Activated T-cell treated with anti-CD3 and anti-CD28 coated beads, Interleukin-2, amount 50 U/mL, for 72 hours (primary cell): ENCODE data around the gene KIF26B. TPM values are rescaled to one million over a fixed set of nuclear protein-coding genes. Genes with fewer than 3 reads are reported as not detected.
"Not testable (repeated sequence)": the region's sequence is repeated elsewhere in the genome, so short reads cannot be mapped to it uniquely, and the experiment has no call there.

Source experiments
- ATAC-seq, 2 donors: fragments of 150-1000 bp; cut with Tn5 transposase; replicated peaks in 1 of 2; 2 replicates each; pipeline ENCODE4 v1.10.0; 2021; ENCODE audit warnings: moderate library complexity in 2 of 2, mild to moderate bottlenecking in 1 of 2
- DNase-seq, 2 donors: peaks; one replicate each; pipeline ENCODE4 v3.0.0; 2021 to 2022; ENCODE audit warnings: mixed read lengths in 1 of 2
- H3K27ac Mint-ChIP-seq: one replicate; pipeline ENCODE4 v1.8.0; 2022; ENCODE audit warnings: mild to moderate bottlenecking, moderate library complexity, mixed read lengths
- H3K27me3 Mint-ChIP-seq: one replicate; pipeline ENCODE4 v1.8.0; 2022; ENCODE audit warnings: low read depth, mixed read lengths
- H3K36me3 Mint-ChIP-seq, 2 donors: one replicate each; pipeline ENCODE4 v1.8.0; 2022; ENCODE audit warnings: mixed read lengths in 2 of 2, mild to moderate bottlenecking in 1 of 2; ENCODE audit not compliant: insufficient read depth in 2 of 2
- H3K4me1 Mint-ChIP-seq: one replicate; pipeline ENCODE4 v1.8.0; 2022; ENCODE audit warnings: low read depth, mixed read lengths
- H3K4me3 Mint-ChIP-seq, 2 donors: one replicate each; pipeline ENCODE4 v1.8.0; 2022; ENCODE audit warnings: mild to moderate bottlenecking in 2 of 2, mixed read lengths in 2 of 2, moderate library complexity in 2 of 2
- H3K9me3 Mint-ChIP-seq, 2 donors: one replicate each; pipeline ENCODE4 v1.8.0; 2022; ENCODE audit warnings: mixed read lengths in 2 of 2
- total RNA-seq, 2 donors: library from RNA; stranded (reverse); gene quantifications; one replicate each; pipeline ENCODE4 v1.2.3, GENCODE V29; 2022

The KIF26B gene
- total RNA-seq, 2 donors from 2014 or later: 0.25 to 0.34 TPM

- no peak for ATAC-seq
- no peaks in the 10 kb centered on the region for H3K36me3 Mint-ChIP-seq
Measured at GRCh38 chr1:245124241-245124640, 30.5 kb upstream of the KIF26B start.

DNA sequence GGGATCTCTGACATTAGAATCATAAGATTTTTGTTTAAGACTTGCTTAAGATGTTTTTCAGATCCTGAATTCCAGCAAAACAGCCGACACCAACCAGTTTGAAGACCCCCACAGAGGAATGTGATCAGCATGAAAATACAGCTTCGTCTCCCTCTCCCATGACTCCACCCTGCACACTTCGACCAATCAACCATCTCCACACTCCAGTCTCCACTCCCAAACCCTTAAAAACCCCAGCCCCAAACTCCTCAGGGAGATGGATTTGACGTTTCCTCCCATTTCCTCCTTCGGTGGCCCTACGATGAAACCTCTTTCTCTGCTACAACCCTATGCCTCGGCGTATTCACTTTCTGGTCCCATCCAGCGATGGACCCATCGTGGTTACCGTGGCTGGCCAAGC lies 30.1 kb upstream of the KIF26B start:
- no peaks in the 10 kb centered on the region for H3K36me3 Mint-ChIP-seq
- H3K4me1 Mint-ChIP-seq: no peaks in the 10 kb centered on the region
- no peak overlapping the region for H3K27ac Mint-ChIP-seq

More at GRCh38 chr1:245124241-245124640, 30.5 kb upstream of the KIF26B start:
- H3K4me1 Mint-ChIP-seq: no peaks in the 10 kb centered on the region
- DNase-seq: no peak
- H3K27me3 Mint-ChIP-seq: no peaks in the 10 kb centered on the region
- H3K27ac Mint-ChIP-seq: no peak overlapping the region
- H3K4me3 Mint-ChIP-seq: no peak overlapping the region
- H3K9me3 Mint-ChIP-seq: no peaks in the 10 kb centered on the region

DNA sequence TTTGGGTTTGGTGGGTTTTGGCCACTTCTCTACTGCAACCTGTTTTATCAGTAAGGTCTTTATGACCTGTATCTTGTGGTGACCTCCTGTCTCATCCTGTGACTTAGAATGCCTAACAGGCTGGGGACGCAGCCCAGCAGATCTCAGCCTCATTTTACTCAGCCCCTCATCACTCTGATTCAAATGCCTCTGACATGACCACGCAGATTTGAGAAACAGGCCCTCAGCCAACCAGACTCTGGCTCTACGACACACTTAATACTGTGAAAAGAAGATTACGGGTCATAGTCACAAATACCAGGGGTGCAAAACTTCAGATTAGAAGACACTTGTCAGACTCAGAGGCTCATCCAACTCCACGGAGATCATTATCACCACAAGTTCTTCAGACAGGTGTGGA lies 28.3 kb upstream of the KIF26B start:
- H3K4me3 Mint-ChIP-seq: no peak overlapping the region
- no peaks in the 10 kb centered on the region for H3K36me3 Mint-ChIP-seq
- H3K9me3 Mint-ChIP-seq: no peaks in the 10 kb centered on the region
- no peak for ATAC-seq
- DNase-seq: no peak
- H3K4me1 Mint-ChIP-seq: no peaks in the 10 kb centered on the region
- H3K27me3 Mint-ChIP-seq: peaks cover 2% of the 10 kb centered on the region
- no peak overlapping the region for H3K27ac Mint-ChIP-seq

More for the DNA sequence above, 30.1 kb upstream of the KIF26B start:
- ATAC-seq: no peak
- no peaks in the 10 kb centered on the region for H3K9me3 Mint-ChIP-seq
- no peak for DNase-seq
- H3K27me3 Mint-ChIP-seq: no peaks in the 10 kb centered on the region
- H3K4me3 Mint-ChIP-seq: no peak overlapping the region

- H3K9me3 Mint-ChIP-seq: no peaks in the 10 kb centered on the region
- DNase-seq: no peak
- peaks cover 9% of the 10 kb centered on the region for H3K27me3 Mint-ChIP-seq
- no peak overlapping the region for H3K4me3 Mint-ChIP-seq
- H3K27ac Mint-ChIP-seq: no peak overlapping the region
- no peaks in the 10 kb centered on the region for H3K4me1 Mint-ChIP-seq
- ATAC-seq: no peak
- no peaks in the 10 kb centered on the region for H3K36me3 Mint-ChIP-seq
Measured at GRCh38 chr1:245128381-245129101, 26.2 kb upstream of the KIF26B start.

DNA sequence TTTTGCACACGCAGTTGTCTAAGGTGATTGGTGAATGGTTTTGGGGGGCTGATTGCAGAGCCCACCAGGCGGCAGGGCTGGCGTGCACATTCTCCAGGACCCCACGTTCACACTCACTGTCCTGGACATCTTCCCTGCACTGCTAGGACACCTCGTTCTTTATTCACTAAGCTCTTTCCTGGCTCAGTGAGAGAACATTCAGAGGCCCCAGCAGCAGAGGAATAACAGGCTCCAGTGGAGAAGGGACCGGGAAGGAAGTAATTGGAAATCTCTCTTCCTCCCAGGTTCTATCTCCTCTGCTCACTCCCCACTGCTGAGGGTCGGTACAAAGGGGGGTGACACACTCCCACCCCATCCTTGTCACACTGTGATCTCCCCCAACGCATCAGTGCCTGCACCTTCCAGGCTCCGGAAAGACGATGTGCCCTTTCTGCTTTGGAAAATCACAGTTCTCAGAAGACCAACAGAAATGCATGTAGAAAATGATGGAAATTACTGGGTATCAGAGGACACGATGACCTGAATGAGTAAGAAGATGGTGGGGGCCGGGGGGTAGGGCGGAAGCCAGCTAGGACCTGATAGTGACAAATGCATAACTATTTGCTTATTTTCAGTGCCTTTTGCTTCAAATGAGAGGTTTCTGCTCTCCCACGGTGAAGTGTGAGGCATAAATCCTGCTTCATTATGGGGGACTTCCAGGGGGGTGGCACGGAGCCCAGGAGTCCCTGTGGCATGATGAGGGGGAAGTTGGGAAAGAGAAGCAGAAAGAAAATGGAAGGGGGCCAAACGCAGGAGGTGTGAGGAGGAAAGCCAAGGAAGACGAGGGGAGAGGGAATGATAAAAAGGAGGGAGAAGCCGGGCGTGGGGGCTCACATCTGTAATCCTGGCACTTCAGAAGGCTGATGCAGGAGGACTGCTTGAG lies 25.2 kb upstream of the KIF26B start:
- DNase-seq (no peak), ATAC-seq (no peak)
- H3K27me3 Mint-ChIP-seq: peaks cover 9% of the 10 kb centered on the region
- H3K36me3 Mint-ChIP-seq: no peaks in the 10 kb centered on the region
- H3K9me3 Mint-ChIP-seq: no peaks in the 10 kb centered on the region
- no peak overlapping the region for H3K27ac Mint-ChIP-seq
- H3K4me1 Mint-ChIP-seq: no peaks in the 10 kb centered on the region
- H3K4me3 Mint-ChIP-seq: no peak overlapping the region

- not testable (repeated sequence) for ATAC-seq, H3K4me1 Mint-ChIP-seq, H3K9me3 Mint-ChIP-seq, H3K4me3 Mint-ChIP-seq, H3K27ac Mint-ChIP-seq, H3K36me3 Mint-ChIP-seq, H3K27me3 Mint-ChIP-seq, DNase-seq
Measured at GRCh38 chr1:245130281-245131025, 24.3 kb upstream of the KIF26B start.

DNA sequence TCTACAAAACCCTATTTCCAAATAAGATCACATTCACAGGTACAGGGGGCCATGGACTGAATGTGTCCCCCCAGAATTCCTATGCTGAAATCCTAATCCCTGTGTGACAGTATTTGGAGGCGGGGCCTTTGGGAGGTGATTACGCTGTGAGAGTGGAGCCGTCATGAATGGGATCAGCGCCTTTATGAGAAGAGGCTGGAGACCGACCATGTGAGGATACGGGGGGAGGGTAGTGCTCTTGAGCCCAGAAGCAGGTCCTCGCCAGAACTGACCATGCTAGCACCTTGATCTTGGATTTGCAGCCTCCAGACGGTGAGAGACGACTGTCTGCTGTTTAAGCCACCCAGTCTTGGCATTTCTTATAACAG lies 23.8 kb upstream of the KIF26B start:
- no peak overlapping the region for H3K27ac Mint-ChIP-seq
- no peak overlapping the region for H3K4me3 Mint-ChIP-seq
- H3K36me3 Mint-ChIP-seq: no peaks in the 10 kb centered on the region
- peaks cover 9% of the 10 kb centered on the region for H3K27me3 Mint-ChIP-seq
- ATAC-seq: no peak
- no peaks in the 10 kb centered on the region for H3K4me1 Mint-ChIP-seq
- H3K9me3 Mint-ChIP-seq: peaks cover 0 to 4% of the 10 kb centered on the region in 2 donors
- DNase-seq: no peak

DNA sequence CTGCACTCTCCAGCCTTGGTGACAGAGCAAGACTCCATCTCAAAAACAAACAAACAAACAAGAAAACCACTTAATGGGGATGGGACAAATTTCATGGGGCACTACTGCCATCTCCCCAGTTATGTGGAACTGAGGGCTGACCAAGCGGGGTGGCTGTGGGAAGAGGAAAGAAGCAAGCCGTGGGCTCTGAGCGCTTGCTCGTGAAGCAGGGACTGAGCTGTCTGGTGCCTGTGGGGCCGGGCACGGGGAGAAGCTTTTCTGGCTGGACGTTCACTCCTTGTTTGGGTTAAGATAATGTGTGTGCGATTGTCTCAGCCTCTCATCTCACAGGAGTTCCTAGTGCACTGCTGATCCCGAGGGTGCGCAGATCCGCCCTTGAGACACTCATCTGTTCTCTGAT lies 22.0 kb upstream of the KIF26B start:
- H3K4me1 Mint-ChIP-seq: no peaks in the 10 kb centered on the region
- no peak overlapping the region for H3K4me3 Mint-ChIP-seq
- H3K36me3 Mint-ChIP-seq: no peaks in the 10 kb centered on the region
- peaks cover 18% of the 10 kb centered on the region for H3K27me3 Mint-ChIP-seq
- H3K27ac Mint-ChIP-seq: no peak overlapping the region
- DNase-seq (no peak), ATAC-seq (no peak)
- peaks cover 0 to 4% of the 10 kb centered on the region in 2 donors for H3K9me3 Mint-ChIP-seq

DNA sequence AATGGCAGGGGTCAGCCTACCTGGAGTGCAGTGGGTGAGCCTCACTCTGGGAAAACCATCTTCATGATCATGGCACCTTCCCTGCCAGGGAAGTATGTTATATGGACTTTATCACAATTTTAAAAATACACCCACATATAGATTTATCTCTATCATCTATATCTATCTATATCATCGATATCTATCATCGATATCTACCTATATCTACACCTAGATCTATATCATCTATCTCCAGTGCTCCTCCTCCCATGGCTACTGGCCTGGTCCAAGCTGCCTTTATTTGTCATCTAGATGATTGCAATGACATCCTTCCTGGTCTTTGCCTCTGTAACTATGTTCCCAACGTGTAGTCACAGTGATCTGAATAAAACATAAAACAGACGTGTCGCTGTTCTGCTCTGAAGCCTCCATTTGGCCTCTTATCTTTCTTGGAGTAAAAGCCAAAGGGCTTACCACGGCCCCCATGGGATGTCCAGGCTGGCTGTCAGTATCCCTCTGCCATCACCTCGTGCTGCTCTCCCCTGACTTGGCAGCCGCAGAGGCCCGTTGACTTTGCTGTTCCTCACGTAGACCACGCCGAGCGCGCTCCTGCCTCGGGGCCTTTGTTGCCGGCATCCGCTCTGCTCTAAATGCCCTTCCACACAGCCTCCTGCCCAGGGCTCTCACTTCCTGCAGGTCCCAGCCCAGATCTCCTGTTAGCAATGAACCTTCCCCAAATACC lies 20.6 kb upstream of the KIF26B start:
- DNase-seq: no peak
- no peak overlapping the region for H3K27ac Mint-ChIP-seq
- no peaks in the 10 kb centered on the region for H3K4me1 Mint-ChIP-seq
- no peak overlapping the region for H3K4me3 Mint-ChIP-seq
- H3K27me3 Mint-ChIP-seq: peaks cover 26% of the 10 kb centered on the region
- no peak for ATAC-seq
- peaks cover 0 to 4% of the 10 kb centered on the region in 2 donors for H3K9me3 Mint-ChIP-seq
- H3K36me3 Mint-ChIP-seq: no peaks in the 10 kb centered on the region

DNA sequence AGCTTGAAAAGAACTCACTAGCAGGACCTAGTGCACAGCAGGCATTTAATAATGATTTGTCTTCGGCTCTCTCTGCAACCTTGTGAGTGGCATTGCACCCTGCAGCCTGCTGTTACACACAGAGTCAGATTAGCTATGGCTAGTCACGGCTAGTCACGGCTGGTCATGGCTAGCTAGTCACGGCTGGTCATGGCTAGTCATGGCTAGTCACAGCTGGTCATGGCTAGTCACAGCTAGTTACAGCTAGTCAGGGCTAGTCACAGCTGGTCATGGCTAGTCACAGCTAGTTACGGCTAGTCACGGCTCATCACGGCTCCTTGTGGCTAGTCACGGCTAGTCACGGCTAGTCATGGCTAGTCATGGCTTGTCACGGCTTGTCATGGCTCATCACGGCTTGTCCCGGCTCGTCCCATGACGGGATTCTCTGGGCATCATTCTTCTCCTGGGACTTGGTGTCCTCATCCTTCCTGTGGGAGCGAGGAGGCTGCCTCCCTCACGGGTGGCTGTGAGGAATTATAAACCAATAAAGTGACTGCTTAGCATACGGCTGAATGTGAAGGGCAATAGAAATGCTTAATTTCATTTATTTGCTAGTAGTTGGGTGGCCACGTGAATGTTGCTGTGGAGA lies 12.5 kb upstream of the KIF26B start:
- H3K27ac Mint-ChIP-seq: no peak overlapping the region
- no peaks in the 10 kb centered on the region for H3K4me1 Mint-ChIP-seq

DNA sequence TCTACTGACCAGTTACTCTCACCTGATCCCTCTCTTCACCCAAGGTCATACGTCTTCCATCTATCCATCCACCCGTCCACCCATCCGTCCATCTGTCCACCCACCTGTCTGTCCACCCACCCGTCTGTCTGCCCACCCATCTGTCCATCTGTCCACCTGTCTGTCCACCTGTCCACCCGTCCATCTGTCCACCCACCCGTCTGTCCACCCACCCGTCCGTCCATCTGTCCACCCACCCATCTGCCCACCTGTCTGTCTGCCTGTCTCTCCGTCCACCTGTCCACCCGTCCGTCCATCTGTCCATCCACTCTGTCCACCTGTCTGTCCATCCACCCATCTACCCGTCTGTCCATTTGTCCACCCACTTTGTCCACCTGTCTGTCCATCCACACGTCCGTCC lies 11.8 kb upstream of the KIF26B start:
- Mint-ChIP-seq H3K36me3 (no peaks in the 10 kb centered on the region), H3K9me3 (no peaks in the 10 kb centered on the region), H3K4me3 (no peak overlapping the region), H3K27me3 (peaks cover 23% of the 10 kb centered on the region), H3K4me1 (no peaks in the 10 kb centered on the region), H3K27ac (no peak overlapping the region)
- ATAC-seq: no peak
- DNase-seq: no peak

More for the DNA sequence above, 12.5 kb upstream of the KIF26B start:
- Mint-ChIP-seq H3K36me3 (no peaks in the 10 kb centered on the region), H3K27me3 (peaks cover 28% of the 10 kb centered on the region), H3K9me3 (no peaks in the 10 kb centered on the region), H3K4me3 (no peak overlapping the region)
- DNase-seq (no peak), ATAC-seq (no peak)

- H3K9me3 Mint-ChIP-seq: no peaks in the 10 kb centered on the region
- DNase-seq: no peak
- H3K27me3 Mint-ChIP-seq: peaks cover 25% of the 10 kb centered on the region
- no peaks in the 10 kb centered on the region for H3K4me1 Mint-ChIP-seq
- no peak for ATAC-seq
- H3K4me3 Mint-ChIP-seq: no peak overlapping the region
- no peak overlapping the region for H3K27ac Mint-ChIP-seq
- H3K36me3 Mint-ChIP-seq: no peaks in the 10 kb centered on the region
Measured at GRCh38 chr1:245143849-245144248, 10.9 kb upstream of the KIF26B start.
